Measurements from ENCODE around the gene PSMA7.

GRCh38 chr20:62139636-62140035 is 3.6 kb downstream of the PSMA7 start:
- TF ChIP-seq, protein P1, sequence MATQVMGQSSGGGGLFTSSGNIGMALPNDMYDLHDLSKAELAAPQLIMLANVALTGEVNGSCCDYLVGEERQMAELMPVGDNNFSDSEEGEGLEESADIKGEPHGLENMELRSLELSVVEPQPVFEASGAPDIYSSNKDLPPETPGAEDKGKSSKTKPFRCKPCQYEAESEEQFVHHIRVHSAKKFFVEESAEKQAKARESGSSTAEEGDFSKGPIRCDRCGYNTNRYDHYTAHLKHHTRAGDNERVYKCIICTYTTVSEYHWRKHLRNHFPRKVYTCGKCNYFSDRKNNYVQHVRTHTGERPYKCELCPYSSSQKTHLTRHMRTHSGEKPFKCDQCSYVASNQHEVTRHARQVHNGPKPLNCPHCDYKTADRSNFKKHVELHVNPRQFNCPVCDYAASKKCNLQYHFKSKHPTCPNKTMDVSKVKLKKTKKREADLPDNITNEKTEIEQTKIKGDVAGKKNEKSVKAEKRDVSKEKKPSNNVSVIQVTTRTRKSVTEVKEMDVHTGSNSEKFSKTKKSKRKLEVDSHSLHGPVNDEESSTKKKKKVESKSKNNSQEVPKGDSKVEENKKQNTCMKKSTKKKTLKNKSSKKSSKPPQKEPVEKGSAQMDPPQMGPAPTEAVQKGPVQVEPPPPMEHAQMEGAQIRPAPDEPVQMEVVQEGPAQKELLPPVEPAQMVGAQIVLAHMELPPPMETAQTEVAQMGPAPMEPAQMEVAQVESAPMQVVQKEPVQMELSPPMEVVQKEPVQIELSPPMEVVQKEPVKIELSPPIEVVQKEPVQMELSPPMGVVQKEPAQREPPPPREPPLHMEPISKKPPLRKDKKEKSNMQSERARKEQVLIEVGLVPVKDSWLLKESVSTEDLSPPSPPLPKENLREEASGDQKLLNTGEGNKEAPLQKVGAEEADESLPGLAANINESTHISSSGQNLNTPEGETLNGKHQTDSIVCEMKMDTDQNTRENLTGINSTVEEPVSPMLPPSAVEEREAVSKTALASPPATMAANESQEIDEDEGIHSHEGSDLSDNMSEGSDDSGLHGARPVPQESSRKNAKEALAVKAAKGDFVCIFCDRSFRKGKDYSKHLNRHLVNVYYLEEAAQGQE (IDR thresholded peaks at IDR 0.05) = no peak
- TF ChIP-seq GABPA (IDR thresholded peaks at IDR 0.05 in 1 of 2, conservative IDR thresholded peaks at IDR 0.05 in 1 of 2) = no peak
- TF ChIP-seq, protein P2, sequence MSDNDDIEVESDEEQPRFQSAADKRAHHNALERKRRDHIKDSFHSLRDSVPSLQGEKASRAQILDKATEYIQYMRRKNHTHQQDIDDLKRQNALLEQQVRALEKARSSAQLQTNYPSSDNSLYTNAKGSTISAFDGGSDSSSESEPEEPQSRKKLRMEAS (IDR thresholded peaks at IDR 0.05) = no peak
- TF ChIP-seq TAF1 (conservative IDR thresholded peaks at IDR 0.05) = no peak
- TF ChIP-seq HNF4G (IDR thresholded peaks at IDR 0.05) = no peak
- TF ChIP-seq CTCF (IDR thresholded peaks at IDR 0.05; ENCODE audit: low read depth, low read length, missing input control) = no peak
- no peak for TF ChIP-seq JUND (IDR thresholded peaks at IDR 0.05)
- TF ChIP-seq RAD21 (IDR thresholded peaks at IDR 0.05) = no peak
- TF ChIP-seq, protein P3, sequence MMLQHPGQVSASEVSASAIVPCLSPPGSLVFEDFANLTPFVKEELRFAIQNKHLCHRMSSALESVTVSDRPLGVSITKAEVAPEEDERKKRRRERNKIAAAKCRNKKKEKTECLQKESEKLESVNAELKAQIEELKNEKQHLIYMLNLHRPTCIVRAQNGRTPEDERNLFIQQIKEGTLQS (IDR thresholded peaks at IDR 0.05) = no peak
- TF ChIP-seq YY1 (IDR thresholded peaks at IDR 0.05) = no peak
- TF ChIP-seq SP1 (IDR thresholded peaks at IDR 0.05) = no peak

Data from liver (tissue), 3 donors.